ENCODE measurements around the gene CACNB2. TPM values are rescaled to one million over a fixed set of nuclear protein-coding genes. Genes with fewer than 3 reads are reported as not detected.

Gene CACNB2
- total RNA-seq, 4 donors from 2014 or later, result 0.13 to 1.5 (median 0.18) TPM; not detected in 1

- TF ChIP-seq CTCF (IDR thresholded peaks at IDR 0.05 in 4 of 5, conservative IDR thresholded peaks at IDR 0.05 in 1 of 5), result no peak
- TF ChIP-seq POLR2A (IDR thresholded peaks at IDR 0.05), result no peak
- H3K9me3 ChIP-seq, result no peaks in the 10 kb centered on the region
- H3K27ac ChIP-seq, result no peak overlapping the region
- intact Hi-C loops (cut with DNase I; ENCODE audit: low total_unique reads), result no loop called here
- in situ Hi-C loops (cut with MboI; ENCODE audit: low sequenced_read_pairs in 4 of 4), result no loop called here
- no peaks in the 10 kb centered on the region for H3K4me1 ChIP-seq
- ATAC-seq (no peak), DNase-seq (no peak)
- no peaks in the 10 kb centered on the region for H3K36me3 ChIP-seq
- no peaks in the 10 kb centered on the region for H3K27me3 ChIP-seq
- H3K4me3 ChIP-seq, result no peak overlapping the region
These were observed 219.6 kb downstream of the CACNB2 start for GRCh38 chr10:18359812-18360211.

- no peak for TF ChIP-seq CTCF (IDR thresholded peaks at IDR 0.05 in 4 of 5, conservative IDR thresholded peaks at IDR 0.05 in 1 of 5)
- no peak for TF ChIP-seq POLR2A (IDR thresholded peaks at IDR 0.05)
- H3K4me1 ChIP-seq, result no peaks in the 10 kb centered on the region
- no peaks in the 10 kb centered on the region for H3K36me3 ChIP-seq
- no peak for ATAC-seq
- intact Hi-C loops (cut with DNase I; ENCODE audit: low total_unique reads), result no loop called here
- no peak overlapping the region for H3K27ac ChIP-seq
- no peak overlapping the region for H3K4me3 ChIP-seq
- no peaks in the 10 kb centered on the region for H3K9me3 ChIP-seq
- in situ Hi-C loops (cut with MboI; ENCODE audit: low sequenced_read_pairs in 4 of 4), result no loop called here
- H3K27me3 ChIP-seq, result no peaks in the 10 kb centered on the region
- no peak for DNase-seq
These were observed 222.7 kb downstream of the CACNB2 start for GRCh38 chr10:18362892-18363291.

GRCh38 chr10:18364987-18365775, 225.0 kb downstream of the CACNB2 start:
- intact Hi-C loops (cut with DNase I; ENCODE audit: low total_unique reads), result no loop called here
- in situ Hi-C loops (cut with MboI; ENCODE audit: low sequenced_read_pairs in 4 of 4), result no loop called here
- no peaks in the 10 kb centered on the region for H3K27me3 ChIP-seq
- no peaks in the 10 kb centered on the region for H3K4me1 ChIP-seq
- ATAC-seq (no peak), DNase-seq (no peak)
- H3K27ac ChIP-seq, result no peak overlapping the region
- no peaks in the 10 kb centered on the region for H3K9me3 ChIP-seq
- TF ChIP-seq CTCF (IDR thresholded peaks at IDR 0.05 in 4 of 5, conservative IDR thresholded peaks at IDR 0.05 in 1 of 5), result no peak
- no peak for TF ChIP-seq POLR2A (IDR thresholded peaks at IDR 0.05)
- H3K36me3 ChIP-seq, result no peaks in the 10 kb centered on the region
- no peak overlapping the region for H3K4me3 ChIP-seq

- in situ Hi-C loops (cut with MboI; ENCODE audit: low sequenced_read_pairs in 4 of 4), result no loop called here
- no peak for ATAC-seq
- intact Hi-C loops (cut with DNase I; ENCODE audit: low total_unique reads), result no loop called here
- Histone ChIP-seq H3K4me3 (peak overlapping the region in 3 of 4 donors; percentile 8 to 15 (median 13)), H3K36me3 (no peaks in the 10 kb centered on the region), H3K9me3 (no peaks in the 10 kb centered on the region), H3K27ac (no peak overlapping the region), H3K27me3 (no peaks in the 10 kb centered on the region), H3K4me1 (no peaks in the 10 kb centered on the region)
- DNase-seq, result no peak
- TF ChIP-seq POLR2A (IDR thresholded peaks at IDR 0.05) (no peak), CTCF (IDR thresholded peaks at IDR 0.05 in 4 of 5, conservative IDR thresholded peaks at IDR 0.05 in 1 of 5) (no peak)
These were observed 227.6 kb downstream of the CACNB2 start for GRCh38 chr10:18367840-18368239.

All from gastrocnemius medialis (tissue), 4 donors.